ENCODE results near the gene KRT20. TPM values are rescaled to one million over a fixed set of nuclear protein-coding genes. Genes with fewer than 3 reads are reported as not detected.
A peak's percentile ranks its signal among the peaks of the same experiment; 100 is the strongest.

Gene KRT20
- total RNA-seq, 2 experiments from 2014 or later, result not detected

DNA sequence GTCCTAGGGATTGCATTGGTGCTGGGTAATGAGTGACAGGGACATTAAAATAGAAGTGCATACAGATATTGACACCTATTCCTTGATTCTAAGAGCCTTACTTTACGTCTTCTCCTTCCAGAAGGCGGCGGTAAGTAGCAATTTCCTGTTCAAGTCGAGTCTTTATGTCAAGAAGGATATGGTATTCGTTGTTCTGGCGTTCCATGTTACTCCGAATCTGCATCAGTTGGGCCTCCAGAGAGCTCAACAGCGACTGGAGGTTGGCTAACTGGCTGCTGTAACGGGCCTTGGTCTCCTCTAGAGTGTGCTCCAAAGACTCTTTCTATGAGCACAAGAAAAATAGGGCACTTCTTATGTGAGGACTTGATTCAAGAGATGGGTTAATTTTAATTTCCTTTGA is 7.0 kb downstream of the KRT20 start:
- no peak overlapping the region for H3K4me2 ChIP-seq (ENCODE audit: low read length)
- H3K4me1 ChIP-seq (ENCODE audit: insufficient read depth, low read length, poor library complexity, severe bottlenecking), result no peaks in the 10 kb centered on the region
- no peaks in the 10 kb centered on the region for H4K20me1 ChIP-seq (ENCODE audit: insufficient read depth, low read length)
- ChIA-PET POLR2A (interaction anchor here (0.7 kb wide), 1 partner anchor 78 kb away, joined by 3 read pairs; no protein-coding TSS in a partner anchor), CTCF (ENCODE audit: unreplicated experiment) (no interaction called here)
- no TSS peak for BruUV-seq (replicated peaks)
- H2AFZ ChIP-seq (ENCODE audit: low read length), result no peak overlapping the region
- no peaks in the 10 kb centered on the region for H3K36me3 ChIP-seq (ENCODE audit: insufficient read depth, low read length)
- DNase-seq (ENCODE audit: low spot score), result no peak
- H3K4me3 ChIP-seq (ENCODE audit: low read depth, low read length, poor library complexity, severe bottlenecking), result no peak overlapping the region
- no peaks in the 10 kb centered on the region for H3K9me2 ChIP-seq (ENCODE audit: insufficient read depth, low read length)
- intact Hi-C loops (cut with micrococcal nuclease; ENCODE audit: unreplicated experiment), result no loop called here
- TF ChIP-seq, protein P1, sequence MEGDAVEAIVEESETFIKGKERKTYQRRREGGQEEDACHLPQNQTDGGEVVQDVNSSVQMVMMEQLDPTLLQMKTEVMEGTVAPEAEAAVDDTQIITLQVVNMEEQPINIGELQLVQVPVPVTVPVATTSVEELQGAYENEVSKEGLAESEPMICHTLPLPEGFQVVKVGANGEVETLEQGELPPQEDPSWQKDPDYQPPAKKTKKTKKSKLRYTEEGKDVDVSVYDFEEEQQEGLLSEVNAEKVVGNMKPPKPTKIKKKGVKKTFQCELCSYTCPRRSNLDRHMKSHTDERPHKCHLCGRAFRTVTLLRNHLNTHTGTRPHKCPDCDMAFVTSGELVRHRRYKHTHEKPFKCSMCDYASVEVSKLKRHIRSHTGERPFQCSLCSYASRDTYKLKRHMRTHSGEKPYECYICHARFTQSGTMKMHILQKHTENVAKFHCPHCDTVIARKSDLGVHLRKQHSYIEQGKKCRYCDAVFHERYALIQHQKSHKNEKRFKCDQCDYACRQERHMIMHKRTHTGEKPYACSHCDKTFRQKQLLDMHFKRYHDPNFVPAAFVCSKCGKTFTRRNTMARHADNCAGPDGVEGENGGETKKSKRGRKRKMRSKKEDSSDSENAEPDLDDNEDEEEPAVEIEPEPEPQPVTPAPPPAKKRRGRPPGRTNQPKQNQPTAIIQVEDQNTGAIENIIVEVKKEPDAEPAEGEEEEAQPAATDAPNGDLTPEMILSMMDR (conservative IDR thresholded peaks at IDR 0.05; ENCODE audit: low read length), result no peak
- no peak for TF ChIP-seq EZH2phosphoT487 (IDR thresholded peaks at IDR 0.05; ENCODE audit: borderline replicate concordance, low read depth, low read length)
- no peak overlapping the region for H3K27ac ChIP-seq (ENCODE audit: low read depth, low read length, poor library complexity, severe bottlenecking)
- H3K9me3 ChIP-seq (ENCODE audit: low read length), result no peaks in the 10 kb centered on the region
- H3K79me2 ChIP-seq (ENCODE audit: insufficient read depth, low read depth, low read length), result no peaks in the 10 kb centered on the region

DNA sequence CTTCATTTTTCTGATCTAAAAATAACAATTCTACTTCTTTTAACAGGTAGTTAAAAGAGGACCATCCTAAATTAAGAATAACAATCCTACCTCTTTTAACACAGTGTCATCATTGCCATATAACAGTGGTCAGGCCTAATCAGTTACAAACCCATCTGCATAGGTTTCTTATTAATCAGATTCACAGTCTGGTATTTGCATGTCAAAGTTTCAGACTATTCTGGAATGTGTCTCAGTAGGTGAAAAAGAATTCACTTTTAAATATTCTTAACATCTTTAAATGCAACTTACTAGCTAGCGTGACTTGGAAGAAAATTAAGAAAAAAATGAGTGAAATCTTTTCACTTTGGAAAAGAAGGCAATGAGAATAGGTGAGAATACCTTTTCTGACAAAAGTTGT is 11.2 kb downstream of the KRT20 start:
- no peaks in the 10 kb centered on the region for H3K36me3 ChIP-seq (ENCODE audit: insufficient read depth, low read length)
- DNase-seq (ENCODE audit: low spot score), result no peak
- BruUV-seq (replicated peaks), result no TSS peak
- no peak overlapping the region for H3K4me2 ChIP-seq (ENCODE audit: low read length)
- no peak overlapping the region for H3K4me3 ChIP-seq (ENCODE audit: low read depth, low read length, poor library complexity, severe bottlenecking)
- no peaks in the 10 kb centered on the region for H4K20me1 ChIP-seq (ENCODE audit: insufficient read depth, low read length)
- H3K79me2 ChIP-seq (ENCODE audit: insufficient read depth, low read depth, low read length), result no peaks in the 10 kb centered on the region
- TF ChIP-seq, protein P1 (conservative IDR thresholded peaks at IDR 0.05; ENCODE audit: low read length), result no peak
- TF ChIP-seq EZH2phosphoT487 (IDR thresholded peaks at IDR 0.05; ENCODE audit: borderline replicate concordance, low read depth, low read length), result no peak
- no peaks in the 10 kb centered on the region for H3K9me2 ChIP-seq (ENCODE audit: insufficient read depth, low read length)
- POLR2A ChIA-PET, result no interaction called here
- CTCF ChIA-PET (ENCODE audit: unreplicated experiment), result no interaction called here
- H3K27ac ChIP-seq (ENCODE audit: low read depth, low read length, poor library complexity, severe bottlenecking), result no peak overlapping the region
- no peak overlapping the region for H2AFZ ChIP-seq (ENCODE audit: low read length)
- no peaks in the 10 kb centered on the region for H3K4me1 ChIP-seq (ENCODE audit: insufficient read depth, low read length, poor library complexity, severe bottlenecking)
- H3K9me3 ChIP-seq (ENCODE audit: low read length), result no peaks in the 10 kb centered on the region
- intact Hi-C loops (cut with micrococcal nuclease; ENCODE audit: unreplicated experiment), result no loop called here

DNA sequence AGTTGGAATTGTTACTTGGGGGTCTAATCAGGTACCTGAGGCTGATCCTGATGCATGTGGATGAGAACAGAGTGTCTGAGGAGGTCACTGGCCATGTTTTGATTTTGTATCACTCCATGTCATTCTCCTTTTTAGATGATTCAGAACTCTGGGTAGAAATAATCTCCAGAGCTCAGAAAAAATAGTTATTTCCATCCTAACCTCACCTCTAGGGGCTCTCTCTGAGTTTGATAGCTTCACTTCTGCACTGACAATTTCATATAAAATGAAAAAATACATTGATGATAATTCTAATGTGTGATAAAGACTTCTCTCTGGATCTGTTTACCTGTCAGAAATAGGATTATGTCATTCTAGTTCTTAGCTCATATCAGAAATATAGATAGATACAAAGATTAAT is 11.8 kb downstream of the KRT20 start:
- Histone ChIP-seq H3K4me2 (ENCODE audit: low read length) (no peak overlapping the region), H3K36me3 (ENCODE audit: insufficient read depth, low read length) (no peaks in the 10 kb centered on the region), H3K9me2 (ENCODE audit: insufficient read depth, low read length) (no peaks in the 10 kb centered on the region), H3K4me3 (ENCODE audit: low read depth, low read length, poor library complexity, severe bottlenecking) (no peak overlapping the region), H4K20me1 (ENCODE audit: insufficient read depth, low read length) (no peaks in the 10 kb centered on the region), H3K9me3 (ENCODE audit: low read length) (no peaks in the 10 kb centered on the region), H3K27ac (ENCODE audit: low read depth, low read length, poor library complexity, severe bottlenecking) (no peak overlapping the region), H3K79me2 (ENCODE audit: insufficient read depth, low read depth, low read length) (no peaks in the 10 kb centered on the region), H2AFZ (ENCODE audit: low read length) (no peak overlapping the region), H3K4me1 (ENCODE audit: insufficient read depth, low read length, poor library complexity, severe bottlenecking) (no peaks in the 10 kb centered on the region)
- intact Hi-C loops (cut with micrococcal nuclease; ENCODE audit: unreplicated experiment), result no loop called here
- BruUV-seq (replicated peaks), result no TSS peak
- TF ChIP-seq EZH2phosphoT487 (IDR thresholded peaks at IDR 0.05; ENCODE audit: borderline replicate concordance, low read depth, low read length), result no peak
- TF ChIP-seq, protein P1 (conservative IDR thresholded peaks at IDR 0.05; ENCODE audit: low read length), result peak; percentile 26; the same call in 1 of the 2 replicates
- DNase-seq (ENCODE audit: low spot score), result no peak
- ChIA-PET CTCF (ENCODE audit: unreplicated experiment) (no interaction called here), POLR2A (no interaction called here)
